Muscle of leg (tissue), 11 donors: ENCODE data around the gene RPP38. TPM values are rescaled to one million over a fixed set of nuclear protein-coding genes. Genes with fewer than 3 reads are reported as not detected.

ENCODE experiments used
- DNase-seq: peaks from one replicate; pipeline ENCODE4 v3.0.0; 2013
- H3K27ac ChIP-seq: one replicate; pipeline ENCODE4 v1.5.1; 2013; ENCODE audit warnings: mild to moderate bottlenecking, low read length, control low read depth
- H3K27me3 ChIP-seq: one replicate; pipeline ENCODE4 v1.6.1; 2013; ENCODE audit warnings: low read length; ENCODE audit not compliant: control insufficient read depth, insufficient read depth
- H3K36me3 ChIP-seq: one replicate; pipeline ENCODE4 v1.6.1; 2013; ENCODE audit warnings: low read length; ENCODE audit not compliant: control insufficient read depth, insufficient read depth
- H3K4me1 ChIP-seq: one replicate; pipeline ENCODE4 v1.6.1; 2013; ENCODE audit warnings: low read length; ENCODE audit not compliant: control insufficient read depth, insufficient read depth
- H3K4me3 ChIP-seq: one replicate; pipeline ENCODE4 v1.5.1; 2013; ENCODE audit warnings: low read length, control low read depth
- H3K9me3 ChIP-seq: replicated peaks from 2 replicates; pipeline ENCODE4 v1.6.1; 2013; ENCODE audit warnings: low read depth, low read length; ENCODE audit not compliant: control insufficient read depth
- WGBS: methylation state at CpG from one replicate; pipeline ENCODE4 v1.1.5; 2013; ENCODE audit warnings: missing lambda C conversion rate; ENCODE audit not compliant: insufficient coverage; 5-methylcytosine and 5-hydroxymethylcytosine counted together
- polyA plus RNA-seq, 8 donors: library from polyadenylated mRNA; unstranded; fragments of 120-200 nt; gene quantifications; one replicate each; pipeline versions ENCODE4 v1.2.1 to v1.2.3, GENCODE V29; 2013; ENCODE audit warnings: inconsistent platforms in 1 of 8, low replicate concordance in 1 of 8; ENCODE audit not compliant: insufficient read length in 8 of 8, insufficient read depth in 1 of 8
- total RNA-seq: library from RNA; stranded (reverse); fragments of 120-200 nt; gene quantifications from one replicate; pipeline ENCODE4 v1.2.4, GENCODE V29; 2013

RPP38 gene
- total and polyA plus RNA-seq, 9 donors = 6.5 to 17.9 (median 13.6) TPM

- Histone ChIP-seq H3K36me3 (no peaks in the 10 kb centered on the region), H3K4me1 (peaks cover 6% of the 10 kb centered on the region), H3K4me3 (no peak overlapping the region), H3K27me3 (no peaks in the 10 kb centered on the region), H3K9me3 (peaks cover 6% of the 10 kb centered on the region), H3K27ac (peak overlapping the region; percentile 20)
- DNase-seq = no peak
- WGBS = 89% methylated on average over 3 of the region's 4 CpGs
Measured at GRCh38 chr10:15069230-15069629, 27.9 kb upstream of the RPP38 start.

- no peaks in the 10 kb centered on the region for H3K9me3 ChIP-seq
- H3K4me1 ChIP-seq = peaks cover 6% of the 10 kb centered on the region
- no peak for DNase-seq
- H3K27ac ChIP-seq = no peak overlapping the region
- no peaks in the 10 kb centered on the region for H3K36me3 ChIP-seq
- no peaks in the 10 kb centered on the region for H3K27me3 ChIP-seq
- no peak overlapping the region for H3K4me3 ChIP-seq
- 98% methylated on average over 5 of the region's 5 CpGs for WGBS
Measured at GRCh38 chr10:15072358-15072757, 24.8 kb upstream of the RPP38 start.

GRCh38 chr10:15075421-15075820, 21.7 kb upstream of the RPP38 start:
- 90% methylated on average over 2 of the region's 3 CpGs for WGBS

GRCh38 chr10:15083674-15084501, 13.3 kb upstream of the RPP38 start:
- H3K27ac ChIP-seq = peak overlapping the region; percentile 72
- WGBS = 61% methylated on average over 8 of the region's 18 CpGs

More at GRCh38 chr10:15075421-15075820, 21.7 kb upstream of the RPP38 start:
- Histone ChIP-seq H3K27me3 (no peaks in the 10 kb centered on the region), H3K36me3 (no peaks in the 10 kb centered on the region), H3K9me3 (no peaks in the 10 kb centered on the region), H3K27ac (no peak overlapping the region), H3K4me3 (no peak overlapping the region), H3K4me1 (no peaks in the 10 kb centered on the region)
- DNase-seq = no peak

GRCh38 chr10:15084502-15084922, 12.6 kb upstream of the RPP38 start:
- Histone ChIP-seq H3K36me3 (no peaks in the 10 kb centered on the region), H3K4me3 (peak overlapping the region; percentile 40), H3K9me3 (no peaks in the 10 kb centered on the region), H3K27me3 (no peaks in the 10 kb centered on the region), H3K4me1 (peaks cover 12% of the 10 kb centered on the region), H3K27ac (peak overlapping the region; percentile 72)
- peak; percentile 96 for DNase-seq
- WGBS = 11% methylated on average over 5 of the region's 7 CpGs

More at GRCh38 chr10:15083674-15084501, 13.3 kb upstream of the RPP38 start:
- Histone ChIP-seq H3K4me1 (peaks cover 12% of the 10 kb centered on the region), H3K36me3 (no peaks in the 10 kb centered on the region), H3K4me3 (peak overlapping the region; percentile 40), H3K9me3 (no peaks in the 10 kb centered on the region), H3K27me3 (no peaks in the 10 kb centered on the region)
- no peak for DNase-seq

GRCh38 chr10:15088428-15089261, 8.5 kb upstream of the RPP38 start, which contains the start of gene ACBD7:
Gene ACBD7 (minus strand): TSS chr10:15088776. CDS start chr10:15088728, 48 bp downstream.
- H3K4me3 ChIP-seq = peak within 1 kb of the TSS; percentile 50
- under 1% methylated on average over 53 of the region's 63 CpGs for WGBS

GRCh38 chr10:15091418-15091817, 5.7 kb upstream of the RPP38 start:
- WGBS = 83% methylated on average over 4 of the region's 5 CpGs
- Histone ChIP-seq H3K4me1 (peaks cover 5% of the 10 kb centered on the region), H3K9me3 (no peaks in the 10 kb centered on the region), H3K36me3 (no peaks in the 10 kb centered on the region), H3K27ac (no peak overlapping the region), H3K27me3 (peaks cover 2% of the 10 kb centered on the region), H3K4me3 (no peak overlapping the region)
- DNase-seq = no peak

More at GRCh38 chr10:15088428-15089261, 8.5 kb upstream of the RPP38 start, which contains the start of gene ACBD7:
- H3K27me3 ChIP-seq = peaks cover 2% of the 10 kb centered on the region
- no peaks in the 10 kb centered on the region for H3K9me3 ChIP-seq
- peaks cover 12% of the 10 kb centered on the region for H3K4me1 ChIP-seq
- H3K36me3 ChIP-seq = no peaks in the 10 kb centered on the region
- peak; percentile 91 for DNase-seq
- H3K27ac ChIP-seq = no peak within 1 kb of the TSS

- Histone ChIP-seq H3K27me3 (peaks cover 2% of the 10 kb centered on the region), H3K4me1 (peaks cover 9% of the 10 kb centered on the region), H3K9me3 (no peaks in the 10 kb centered on the region), H3K4me3 (no peak overlapping the region), H3K36me3 (no peaks in the 10 kb centered on the region), H3K27ac (no peak overlapping the region)
- DNase-seq = no peak
- WGBS = 85% methylated on average over 9 of the region's 16 CpGs
Measured at GRCh38 chr10:15092855-15093408, 4.2 kb upstream of the RPP38 start.

GRCh38 chr10:15096661-15097010, 519 bp upstream of the RPP38 start:
- no peaks in the 10 kb centered on the region for H3K9me3 ChIP-seq
- WGBS = 0% methylated on average over 8 of the region's 11 CpGs
- peaks cover 13% of the 10 kb centered on the region for H3K4me1 ChIP-seq
- no peaks in the 10 kb centered on the region for H3K27me3 ChIP-seq
- peak overlapping the region; percentile 84 for H3K4me3 ChIP-seq
- peaks cover 7% of the 10 kb centered on the region for H3K36me3 ChIP-seq
- H3K27ac ChIP-seq = peak overlapping the region; percentile 99
- no peak for DNase-seq

- DNase-seq = no peak
- Histone ChIP-seq H3K4me1 (peaks cover 13% of the 10 kb centered on the region), H3K9me3 (no peaks in the 10 kb centered on the region), H3K36me3 (peaks cover 29% of the 10 kb centered on the region), H3K4me3 (no peak overlapping the region), H3K27me3 (no peaks in the 10 kb centered on the region), H3K27ac (no peak overlapping the region)
- WGBS = no CpG with 5 or more reads among the region's 4 CpGs
Measured at GRCh38 chr10:15099886-15100285, 2.7 kb downstream of the RPP38 start.
